Neural progenitor cell (in vitro differentiated cells): ENCODE results near the gene MSANTD2. TPM values are rescaled to one million over a fixed set of nuclear protein-coding genes. Genes with fewer than 3 reads are reported as not detected.

ENCODE experiments used
- DNase-seq: peaks from one replicate; pipeline ENCODE4 v3.0.0-alpha.2; 2016; ENCODE audit warnings: low spot score
- H2AFZ ChIP-seq: fragments of 200-600 bp; sonication (generic); replicated peaks from 2 replicates; pipeline ENCODE4 v1.6.1; 2016; ENCODE audit warnings: antibody characterized with exemption
- H3F3A ChIP-seq: fragments of 200-600 bp; sonication (generic); 2 replicates; pipeline ENCODE4 v1.6.1; 2016; ENCODE audit warnings: antibody characterized with exemption, low read depth
- H3K27ac ChIP-seq: fragments of 200-600 bp; sonication (generic); 2 replicates; pipeline ENCODE4 v1.5.1; 2016; ENCODE audit warnings: mild to moderate bottlenecking
- H3K27me3 ChIP-seq: fragments of 200-600 bp; sonication (generic); 2 replicates; pipeline ENCODE4 v1.6.1; 2016; ENCODE audit warnings: mild to moderate bottlenecking, moderate library complexity
- H3K36me3 ChIP-seq: fragments of 200-600 bp; sonication (generic); 2 replicates; pipeline ENCODE4 v1.5.1; 2016
- H3K4me1 ChIP-seq: fragments of 200-600 bp; sonication (generic); 2 replicates; pipeline ENCODE4 v1.6.1; 2016; ENCODE audit warnings: mixed run types
- H3K4me2 ChIP-seq: fragments of 200-600 bp; sonication (generic); 2 replicates; pipeline ENCODE4 v1.6.1; 2016
- H3K4me3 ChIP-seq: fragments of 200-600 bp; sonication (generic); 2 replicates; pipeline ENCODE4 v1.5.1; 2016
- H3K79me2 ChIP-seq: fragments of 200-600 bp; sonication (generic); 2 replicates; pipeline ENCODE4 v1.6.1; 2016; ENCODE audit warnings: low read depth
- H3K9ac ChIP-seq: fragments of 200-600 bp; sonication (generic); 2 replicates; pipeline ENCODE4 v1.6.1; 2016
- H3K9me3 ChIP-seq: fragments of 200-600 bp; sonication (generic); 2 replicates; pipeline ENCODE4 v1.5.1; 2016; ENCODE audit warnings: low read depth
- H4K20me1 ChIP-seq: fragments of 200-600 bp; sonication (generic); 2 replicates; pipeline ENCODE4 v1.6.1; 2016; ENCODE audit warnings: low read depth
- H3K27ac Mint-ChIP-seq: 3 replicates; pipeline ENCODE4 v1.8.0; 2021; ENCODE audit warnings: mixed read lengths
- H3K27me3 Mint-ChIP-seq: 2 replicates; pipeline ENCODE4 v1.8.0; 2022; ENCODE audit warnings: low read depth, mild to moderate bottlenecking, inconsistent platforms, moderate library complexity, mixed read lengths; ENCODE audit not compliant: insufficient read depth
- H3K36me3 Mint-ChIP-seq: 3 replicates; pipeline ENCODE4 v1.8.0; 2021; ENCODE audit warnings: mixed read lengths
- H3K4me1 Mint-ChIP-seq: 3 replicates; pipeline ENCODE4 v1.8.0; 2021; ENCODE audit warnings: mixed read lengths
- H3K4me3 Mint-ChIP-seq: 3 replicates; pipeline ENCODE4 v1.8.0; 2021; ENCODE audit warnings: mild to moderate bottlenecking, moderate library complexity, mixed read lengths
- H3K9me3 Mint-ChIP-seq: 3 replicates; pipeline ENCODE4 v1.8.0; 2020; ENCODE audit warnings: mixed read lengths
- EZH2 ChIP-seq: fragments of 200-600 bp; sonication (generic); IDR thresholded peaks from 2 replicates; pipeline ENCODE4 v1.6.1; 2017; ENCODE audit warnings: antibody characterized with exemption, mild to moderate bottlenecking, moderate library complexity
- EZH2phosphoT487 ChIP-seq: fragments of 200-600 bp; sonication (generic); IDR thresholded peaks from 2 replicates; pipeline ENCODE4 v1.6.1; 2017; ENCODE audit warnings: antibody characterized with exemption
- total RNA-seq: library from RNA; depleted of rRNA; stranded (reverse); fragments of >200 nt; gene quantifications from 2 replicates; pipeline ENCODE4 v1.2.3, GENCODE V29; 2015; ENCODE audit warnings: low replicate concordance
- TF ChIP-seq, protein P1 (sequence below): fragments of 200-600 bp; sonication (generic); IDR thresholded peaks from 2 replicates; pipeline ENCODE4 v1.5.1; 2017; ENCODE audit warnings: antibody characterized with exemption, mild to moderate bottlenecking

The MSANTD2 gene
- total RNA-seq, 1 donor from 2014 or later = 41.9 TPM

- H3K27me3 Mint-ChIP-seq = peaks cover 10% of the 10 kb centered on the region
Measured at GRCh38 chr11:124814739-124815138, 14.5 kb upstream of the MSANTD2 start.

DNA sequence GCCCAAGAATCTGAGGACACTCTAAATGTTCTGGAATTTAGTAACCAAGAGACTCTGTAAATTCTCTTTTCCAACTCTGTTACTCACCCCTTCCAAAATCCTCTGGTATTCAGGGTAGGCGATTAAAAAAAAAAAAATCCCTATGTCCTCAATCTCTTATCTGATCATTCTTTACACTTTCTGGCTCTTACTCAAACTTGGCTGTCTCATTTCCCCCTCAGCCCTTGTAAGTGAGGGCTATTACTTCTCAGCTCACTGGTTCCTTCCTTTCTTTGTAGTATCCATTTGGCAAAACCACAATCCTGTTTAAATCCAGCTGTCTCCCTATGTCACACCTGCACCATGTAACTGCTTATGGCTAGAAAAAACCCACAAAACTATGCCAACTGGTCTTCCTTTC is 12.7 kb upstream of the MSANTD2 start:
- no peak overlapping the region for H3K27ac Mint-ChIP-seq
- H3K27me3 ChIP-seq = no peaks in the 10 kb centered on the region
- no peak overlapping the region for H3K4me3 ChIP-seq
- H3K9me3 ChIP-seq = no peaks in the 10 kb centered on the region
- H3K79me2 ChIP-seq = no peaks in the 10 kb centered on the region
- H4K20me1 ChIP-seq = no peaks in the 10 kb centered on the region
- TF ChIP-seq EZH2 (no peak), EZH2phosphoT487 (no peak)
- TF ChIP-seq, protein P1, sequence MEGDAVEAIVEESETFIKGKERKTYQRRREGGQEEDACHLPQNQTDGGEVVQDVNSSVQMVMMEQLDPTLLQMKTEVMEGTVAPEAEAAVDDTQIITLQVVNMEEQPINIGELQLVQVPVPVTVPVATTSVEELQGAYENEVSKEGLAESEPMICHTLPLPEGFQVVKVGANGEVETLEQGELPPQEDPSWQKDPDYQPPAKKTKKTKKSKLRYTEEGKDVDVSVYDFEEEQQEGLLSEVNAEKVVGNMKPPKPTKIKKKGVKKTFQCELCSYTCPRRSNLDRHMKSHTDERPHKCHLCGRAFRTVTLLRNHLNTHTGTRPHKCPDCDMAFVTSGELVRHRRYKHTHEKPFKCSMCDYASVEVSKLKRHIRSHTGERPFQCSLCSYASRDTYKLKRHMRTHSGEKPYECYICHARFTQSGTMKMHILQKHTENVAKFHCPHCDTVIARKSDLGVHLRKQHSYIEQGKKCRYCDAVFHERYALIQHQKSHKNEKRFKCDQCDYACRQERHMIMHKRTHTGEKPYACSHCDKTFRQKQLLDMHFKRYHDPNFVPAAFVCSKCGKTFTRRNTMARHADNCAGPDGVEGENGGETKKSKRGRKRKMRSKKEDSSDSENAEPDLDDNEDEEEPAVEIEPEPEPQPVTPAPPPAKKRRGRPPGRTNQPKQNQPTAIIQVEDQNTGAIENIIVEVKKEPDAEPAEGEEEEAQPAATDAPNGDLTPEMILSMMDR = no peak
- H2AFZ ChIP-seq = no peak overlapping the region
- H3K4me1 ChIP-seq = no peaks in the 10 kb centered on the region
- no peaks in the 10 kb centered on the region for H3K9me3 Mint-ChIP-seq
- H3K4me3 Mint-ChIP-seq = no peak overlapping the region
- peaks cover 7% of the 10 kb centered on the region for H3K27me3 Mint-ChIP-seq
- H3K36me3 Mint-ChIP-seq = no peaks in the 10 kb centered on the region
- H3K9ac ChIP-seq = no peak overlapping the region
- no peaks in the 10 kb centered on the region for H3K36me3 ChIP-seq
- H3K4me1 Mint-ChIP-seq = no peaks in the 10 kb centered on the region
- no peak overlapping the region for H3K4me2 ChIP-seq
- DNase-seq = no peak
- no peak overlapping the region for H3K27ac ChIP-seq
- H3F3A ChIP-seq = no peaks in the 10 kb centered on the region

More at GRCh38 chr11:124814739-124815138, 14.5 kb upstream of the MSANTD2 start:
- Mint-ChIP-seq H3K4me1 (no peaks in the 10 kb centered on the region), H3K36me3 (no peaks in the 10 kb centered on the region), H3K9me3 (no peaks in the 10 kb centered on the region), H3K4me3 (no peak overlapping the region), H3K27ac (no peak overlapping the region)
- no peak overlapping the region for H2AFZ ChIP-seq
- H3K4me1 ChIP-seq = no peaks in the 10 kb centered on the region
- H3K27me3 ChIP-seq = no peaks in the 10 kb centered on the region
- H3K79me2 ChIP-seq = no peaks in the 10 kb centered on the region
- no peaks in the 10 kb centered on the region for H3K9me3 ChIP-seq
- no peaks in the 10 kb centered on the region for H3F3A ChIP-seq
- H3K4me3 ChIP-seq = no peak overlapping the region
- TF ChIP-seq EZH2 = no peak
- TF ChIP-seq, protein P1 = no peak
- no peak for TF ChIP-seq EZH2phosphoT487
- no peaks in the 10 kb centered on the region for H3K36me3 ChIP-seq
- no peaks in the 10 kb centered on the region for H4K20me1 ChIP-seq
- H3K9ac ChIP-seq = no peak overlapping the region
- no peak for DNase-seq
- no peak overlapping the region for H3K4me2 ChIP-seq
- no peak overlapping the region for H3K27ac ChIP-seq

GRCh38 chr11:124811399-124812125 is 11.4 kb upstream of the MSANTD2 start:
- TF ChIP-seq, protein P1 = no peak
- TF ChIP-seq EZH2phosphoT487 (no peak), EZH2 (no peak)
- no peaks in the 10 kb centered on the region for H4K20me1 ChIP-seq
- no peak overlapping the region for H3K4me3 Mint-ChIP-seq
- H2AFZ ChIP-seq = no peak overlapping the region
- H3K27me3 Mint-ChIP-seq = peaks cover 3% of the 10 kb centered on the region
- H3K36me3 Mint-ChIP-seq = peaks cover 6% of the 10 kb centered on the region
- H3K9ac ChIP-seq = no peak overlapping the region
- H3F3A ChIP-seq = no peaks in the 10 kb centered on the region
- no peak overlapping the region for H3K27ac Mint-ChIP-seq
- H3K4me3 ChIP-seq = no peak overlapping the region
- no peaks in the 10 kb centered on the region for H3K9me3 ChIP-seq
- H3K4me2 ChIP-seq = no peak overlapping the region
- H3K4me1 Mint-ChIP-seq = no peaks in the 10 kb centered on the region
- no peaks in the 10 kb centered on the region for H3K79me2 ChIP-seq
- DNase-seq = no peak
- peaks cover 1% of the 10 kb centered on the region for H3K9me3 Mint-ChIP-seq
- no peaks in the 10 kb centered on the region for H3K27me3 ChIP-seq
- no peaks in the 10 kb centered on the region for H3K4me1 ChIP-seq
- H3K27ac ChIP-seq = no peak overlapping the region
- H3K36me3 ChIP-seq = no peaks in the 10 kb centered on the region
